ENCODE measurements around the gene JAKMIP2.
"Not testable (repeated sequence)": the region's sequence is repeated elsewhere in the genome, so short reads cannot be mapped to it uniquely, and the experiment has no call there.

The JAKMIP2 gene

GRCh38 chr5:147803926-147804325 lies 21.4 kb upstream of the JAKMIP2 start:
- Histone ChIP-seq H3K4me3 (no peak overlapping the region), H3K27ac (no peak overlapping the region)
- DNase-seq (ENCODE audit: low spot score), result no peak
- TF ChIP-seq, protein P1, sequence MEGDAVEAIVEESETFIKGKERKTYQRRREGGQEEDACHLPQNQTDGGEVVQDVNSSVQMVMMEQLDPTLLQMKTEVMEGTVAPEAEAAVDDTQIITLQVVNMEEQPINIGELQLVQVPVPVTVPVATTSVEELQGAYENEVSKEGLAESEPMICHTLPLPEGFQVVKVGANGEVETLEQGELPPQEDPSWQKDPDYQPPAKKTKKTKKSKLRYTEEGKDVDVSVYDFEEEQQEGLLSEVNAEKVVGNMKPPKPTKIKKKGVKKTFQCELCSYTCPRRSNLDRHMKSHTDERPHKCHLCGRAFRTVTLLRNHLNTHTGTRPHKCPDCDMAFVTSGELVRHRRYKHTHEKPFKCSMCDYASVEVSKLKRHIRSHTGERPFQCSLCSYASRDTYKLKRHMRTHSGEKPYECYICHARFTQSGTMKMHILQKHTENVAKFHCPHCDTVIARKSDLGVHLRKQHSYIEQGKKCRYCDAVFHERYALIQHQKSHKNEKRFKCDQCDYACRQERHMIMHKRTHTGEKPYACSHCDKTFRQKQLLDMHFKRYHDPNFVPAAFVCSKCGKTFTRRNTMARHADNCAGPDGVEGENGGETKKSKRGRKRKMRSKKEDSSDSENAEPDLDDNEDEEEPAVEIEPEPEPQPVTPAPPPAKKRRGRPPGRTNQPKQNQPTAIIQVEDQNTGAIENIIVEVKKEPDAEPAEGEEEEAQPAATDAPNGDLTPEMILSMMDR (IDR thresholded peaks at IDR 0.05), result no peak

DNA sequence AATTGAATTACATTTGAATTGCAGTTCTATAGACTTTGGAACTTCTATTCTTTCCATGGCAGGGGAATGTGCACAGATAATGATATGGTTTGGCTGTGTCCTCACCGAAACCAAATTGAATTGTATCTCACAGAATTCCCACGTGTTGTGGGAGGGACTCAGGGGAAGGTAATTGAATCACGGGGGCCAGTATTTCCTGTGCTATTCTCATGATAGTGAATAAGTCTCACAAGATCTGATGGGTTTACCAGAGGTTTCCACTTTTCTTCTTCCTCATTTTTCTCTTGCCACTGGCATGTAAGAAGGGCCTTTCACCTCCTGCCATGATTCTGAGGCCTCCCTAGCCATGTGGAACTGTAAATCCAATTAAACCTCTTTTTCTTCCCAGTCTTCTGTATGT lies 20.6 kb upstream of the JAKMIP2 start:
- H3K4me3 ChIP-seq; DNase-seq (ENCODE audit: low spot score); H3K27ac ChIP-seq: not testable (repeated sequence)

DNA sequence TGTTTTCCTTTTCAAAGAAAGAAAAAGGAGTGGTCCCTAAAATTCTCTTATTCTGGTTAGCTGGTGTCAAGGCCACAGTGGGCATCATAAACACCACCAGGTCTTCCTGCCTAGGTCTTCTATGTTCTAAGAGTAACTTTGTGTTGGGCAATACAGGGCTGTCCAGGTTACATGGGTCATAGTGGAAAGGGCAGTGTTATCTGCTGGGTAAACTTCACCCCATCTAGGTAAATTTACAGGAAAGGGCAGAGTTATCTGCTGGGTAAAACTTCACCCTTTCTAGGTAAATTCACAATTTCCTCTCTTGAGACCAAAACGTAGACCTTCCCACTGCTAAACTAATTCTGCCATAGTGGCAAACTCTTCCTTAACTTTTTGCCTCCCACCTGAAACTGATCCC lies 18.9 kb upstream of the JAKMIP2 start:
- TF ChIP-seq, protein P1 (IDR thresholded peaks at IDR 0.05), result no peak
- Histone ChIP-seq H3K4me3 (no peak overlapping the region), H3K27ac (no peak overlapping the region)
- no peak for DNase-seq (ENCODE audit: low spot score)

GRCh38 chr5:147800491-147800890 lies 18.0 kb upstream of the JAKMIP2 start:
- no peak for DNase-seq (ENCODE audit: low spot score)
- TF ChIP-seq, protein P1 (IDR thresholded peaks at IDR 0.05), result no peak
- Histone ChIP-seq H3K4me3 (no peak overlapping the region), H3K27ac (no peak overlapping the region)

DNA sequence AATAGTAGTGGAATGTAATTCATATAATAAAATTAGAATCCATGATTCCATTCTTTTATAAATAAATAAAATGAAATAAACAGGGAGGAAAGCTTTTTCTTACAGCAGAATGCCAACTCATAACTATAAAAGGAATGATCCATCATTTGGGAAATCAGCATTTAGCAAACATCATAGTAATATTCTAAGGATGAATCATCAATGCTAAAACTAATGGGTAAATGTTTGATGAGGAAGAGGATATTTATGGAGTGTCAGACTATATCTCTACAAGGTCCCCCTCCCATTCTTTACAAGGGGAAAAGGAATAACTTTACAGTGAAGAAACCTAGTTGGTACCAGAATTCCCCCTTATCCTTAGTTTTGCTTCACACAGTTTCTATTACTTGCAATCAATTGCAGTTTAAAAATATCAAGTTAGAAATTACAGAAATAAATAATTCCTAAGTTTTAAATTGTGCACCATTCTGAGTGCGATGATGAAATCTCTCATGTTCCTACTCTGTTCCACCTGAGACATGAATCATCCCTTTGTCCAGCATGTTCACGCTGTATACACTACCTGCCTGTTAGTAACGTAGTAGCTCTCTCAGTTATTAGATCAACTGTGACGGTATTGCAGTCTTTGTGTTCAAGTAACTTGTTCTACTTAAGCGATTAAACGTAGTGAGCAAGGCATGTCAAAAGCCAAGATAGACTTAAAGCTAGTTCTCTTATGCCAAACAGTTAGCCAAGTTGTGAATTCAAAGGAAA lies 14.2 kb upstream of the JAKMIP2 start:
- no peak for DNase-seq (ENCODE audit: low spot score)
- no peak overlapping the region for H3K4me3 ChIP-seq
- no peak overlapping the region for H3K27ac ChIP-seq
- TF ChIP-seq, protein P1 (IDR thresholded peaks at IDR 0.05), result no peak

GRCh38 chr5:147791181-147791580 lies 8.7 kb upstream of the JAKMIP2 start:
- no peak overlapping the region for H3K27ac ChIP-seq
- TF ChIP-seq, protein P1 (IDR thresholded peaks at IDR 0.05), result no peak
- H3K4me3 ChIP-seq, result no peak overlapping the region
- no peak for DNase-seq (ENCODE audit: low spot score)

GRCh38 chr5:147789820-147790219 lies 7.3 kb upstream of the JAKMIP2 start:
- DNase-seq (ENCODE audit: low spot score), result no peak
- TF ChIP-seq, protein P1 (IDR thresholded peaks at IDR 0.05), result no peak
- no peak overlapping the region for H3K27ac ChIP-seq
- H3K4me3 ChIP-seq, result no peak overlapping the region
